HG03108 (cell line): Measurements from ENCODE around the gene ZBTB7C.

Experiments
- ATAC-seq: cut with Tn5 transposase; IDR thresholded peaks from one replicate; pipeline ENCODE4 v1.9.1; 2021; ENCODE audit warnings: moderate library complexity; ENCODE audit not compliant: unreplicated experiment

The ZBTB7C gene

GRCh38 chr18:48418539-48419276 lies 9.5 kb upstream of the ZBTB7C start:
- ATAC-seq: no peak

- no peak for ATAC-seq
Measured at GRCh38 chr18:48417985-48418384, 8.8 kb upstream of the ZBTB7C start.

- no peak for ATAC-seq
Measured at GRCh38 chr18:48413342-48413741, 4.2 kb upstream of the ZBTB7C start.

GRCh38 chr18:48412339-48412929 lies 3.3 kb upstream of the ZBTB7C start:
- ATAC-seq: no peak

DNA sequence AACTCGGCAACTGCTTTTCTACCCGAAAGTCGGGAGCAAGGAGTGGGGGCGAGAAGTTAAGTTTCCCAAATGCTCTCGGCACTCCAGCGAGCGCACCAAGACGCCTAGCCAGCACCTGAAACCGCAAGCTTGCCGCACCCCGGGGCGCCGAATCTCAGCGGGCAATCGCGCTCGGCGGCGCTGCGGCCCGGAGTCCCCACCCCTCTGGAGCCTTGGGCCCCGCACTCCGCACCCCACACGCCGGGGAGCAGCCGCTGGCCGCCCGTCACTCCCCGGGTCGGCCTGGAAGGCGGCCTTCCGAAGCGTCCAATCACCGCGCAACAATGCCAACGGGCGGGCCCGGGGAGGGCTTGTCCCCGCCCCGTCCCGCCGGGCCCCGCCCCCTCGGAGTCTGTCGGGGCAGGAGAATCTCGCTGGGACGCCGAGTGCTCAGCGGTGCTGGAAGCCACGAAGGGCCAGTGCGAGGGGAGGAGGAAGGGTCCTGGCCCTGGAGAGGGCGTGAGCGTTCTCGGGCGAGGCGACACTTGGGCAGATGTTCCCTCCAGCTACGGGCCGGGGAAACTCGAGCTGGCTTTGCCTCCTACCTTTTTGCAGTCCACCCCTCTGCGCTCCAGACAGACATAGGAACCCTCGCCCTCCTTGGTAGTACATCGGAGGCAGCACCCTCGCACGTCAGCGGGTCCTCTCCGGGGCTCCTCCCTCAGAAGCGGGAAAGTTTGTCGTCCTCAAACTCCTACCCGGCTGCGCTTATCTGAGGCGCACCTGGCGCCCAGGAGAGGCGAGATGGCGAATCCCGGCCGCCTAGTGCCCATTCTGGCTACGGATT lies 1.1 kb upstream of the ZBTB7C start:
- ATAC-seq: peak; percentile 90

GRCh38 chr18:48409591-48410094 lies 460 bp upstream of the ZBTB7C start:
- peak; percentile 15 for ATAC-seq

- no peak for ATAC-seq
Measured at GRCh38 chr18:48408111-48408726, 964 bp downstream of the ZBTB7C start.

DNA sequence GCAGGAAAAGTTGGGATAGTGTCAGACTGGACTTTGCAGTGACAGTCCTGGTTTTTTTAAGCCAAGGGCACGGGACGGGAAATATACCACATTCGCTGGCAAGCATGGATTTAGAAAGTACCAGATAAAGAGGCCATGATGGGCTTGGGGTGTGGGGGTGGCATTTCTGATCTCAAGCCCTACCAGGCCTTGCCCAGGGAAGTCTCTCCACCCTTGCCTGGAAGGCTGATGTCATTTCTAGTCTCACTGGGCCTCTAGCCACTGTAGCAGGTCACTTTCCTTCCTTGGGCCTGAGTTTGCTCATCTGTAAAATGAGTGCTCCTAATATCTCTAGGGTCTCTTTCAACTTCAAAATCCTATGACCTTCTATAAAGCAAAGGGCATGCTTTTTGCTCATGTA lies 1.8 kb downstream of the ZBTB7C start:
- no peak for ATAC-seq

DNA sequence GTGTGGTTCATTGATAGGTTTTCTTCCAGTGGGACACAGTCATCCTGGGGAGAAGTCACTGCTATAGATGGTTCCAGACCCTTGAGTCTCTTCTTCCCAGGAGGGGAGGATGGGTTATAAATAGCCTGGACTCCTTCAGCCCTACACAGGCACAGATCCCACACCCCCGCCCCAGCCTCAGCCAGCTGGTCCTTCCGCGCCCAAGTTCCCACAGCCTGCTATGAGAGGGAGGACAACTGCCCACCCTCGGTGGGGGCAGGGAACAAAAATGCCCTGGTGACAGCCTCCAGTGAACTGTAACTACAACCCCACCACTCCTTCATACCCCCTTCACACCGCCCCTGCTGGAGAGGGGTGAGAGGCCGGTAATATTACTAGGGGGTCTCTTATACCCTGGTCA lies 3.2 kb downstream of the ZBTB7C start:
- ATAC-seq: no peak

GRCh38 chr18:48404716-48405507 lies 4.3 kb downstream of the ZBTB7C start:
- no peak for ATAC-seq

DNA sequence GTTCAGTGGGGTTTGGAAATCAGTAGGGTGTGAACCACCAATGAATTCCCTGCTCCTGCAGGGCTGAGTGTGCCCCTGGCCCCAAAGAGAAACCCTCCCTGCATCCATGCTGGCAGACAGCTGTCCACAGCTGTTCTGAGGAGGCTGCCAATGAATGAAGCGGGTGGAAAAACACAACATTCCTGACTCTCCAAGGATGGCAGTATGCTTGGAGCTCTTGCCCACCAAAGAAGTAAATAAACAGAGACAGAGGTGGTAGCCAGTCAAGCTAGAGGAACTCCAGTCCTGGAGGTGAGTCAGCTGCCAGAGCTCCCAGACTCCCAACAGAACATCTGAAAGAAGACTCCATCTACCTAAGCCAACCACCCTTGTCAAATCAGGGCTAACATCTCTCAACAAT lies 6.2 kb downstream of the ZBTB7C start:
- no peak for ATAC-seq

DNA sequence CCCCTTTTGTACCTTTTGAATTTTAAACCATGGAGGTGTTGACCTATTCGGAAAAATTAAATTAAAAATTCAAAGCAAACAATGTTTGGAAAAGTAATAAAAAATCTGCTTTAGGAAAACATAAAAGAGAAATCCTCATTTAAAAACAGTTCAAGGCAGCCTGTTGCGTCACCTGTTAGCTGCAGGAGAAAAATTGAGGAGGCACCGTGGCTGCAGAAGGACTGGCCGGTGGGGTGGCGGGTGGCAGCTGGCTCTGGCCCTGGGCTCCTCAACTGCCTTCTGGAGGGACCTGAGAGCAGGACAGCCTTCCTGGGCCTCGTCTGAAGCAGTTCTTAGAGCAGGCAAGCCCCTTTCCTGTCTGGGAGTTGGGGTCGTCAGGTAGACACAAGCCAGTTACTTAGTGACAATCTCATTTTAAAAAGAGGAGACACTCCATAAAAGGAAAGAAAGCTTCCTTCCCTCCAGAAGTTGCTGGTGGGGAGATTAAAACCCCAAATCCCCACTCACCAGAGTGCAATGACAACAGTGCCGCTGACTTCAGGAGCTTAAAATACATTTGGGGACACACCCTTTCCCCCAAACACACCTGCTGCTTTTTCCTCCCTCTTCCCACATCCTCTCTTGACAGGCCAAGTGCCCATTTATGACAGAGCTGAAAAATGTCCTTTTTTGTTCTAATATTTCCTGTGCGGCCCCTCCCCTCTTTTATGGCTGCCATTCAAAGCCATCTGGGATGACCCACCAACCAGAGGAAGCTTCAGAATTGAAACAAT lies 9.7 kb downstream of the ZBTB7C start:
- no peak for ATAC-seq

DNA sequence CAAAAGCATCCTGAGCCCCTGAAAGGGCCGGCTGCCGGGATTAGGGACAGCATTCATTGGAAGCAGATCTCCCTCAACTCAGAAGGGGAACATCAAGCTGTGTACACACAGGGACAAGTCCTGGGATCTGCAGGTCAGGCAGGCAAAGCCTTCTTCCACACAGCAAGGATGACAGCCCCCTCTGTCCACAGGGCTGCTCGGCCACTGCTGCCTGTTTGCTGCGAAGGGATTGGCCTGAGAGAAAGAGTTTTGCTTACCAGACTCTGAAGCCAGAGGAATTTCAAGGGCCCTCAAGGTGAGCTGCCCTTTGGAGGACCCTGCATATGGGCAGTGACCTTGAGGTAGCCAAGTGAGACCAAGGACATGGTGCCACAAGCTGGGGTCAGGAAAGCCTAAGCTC lies 11.1 kb downstream of the ZBTB7C start:
- no peak for ATAC-seq

GRCh38 chr18:48397021-48397420 lies 12.2 kb downstream of the ZBTB7C start:
- ATAC-seq: no peak

- ATAC-seq: no peak
Measured at GRCh38 chr18:48396561-48396960, 12.6 kb downstream of the ZBTB7C start.

DNA sequence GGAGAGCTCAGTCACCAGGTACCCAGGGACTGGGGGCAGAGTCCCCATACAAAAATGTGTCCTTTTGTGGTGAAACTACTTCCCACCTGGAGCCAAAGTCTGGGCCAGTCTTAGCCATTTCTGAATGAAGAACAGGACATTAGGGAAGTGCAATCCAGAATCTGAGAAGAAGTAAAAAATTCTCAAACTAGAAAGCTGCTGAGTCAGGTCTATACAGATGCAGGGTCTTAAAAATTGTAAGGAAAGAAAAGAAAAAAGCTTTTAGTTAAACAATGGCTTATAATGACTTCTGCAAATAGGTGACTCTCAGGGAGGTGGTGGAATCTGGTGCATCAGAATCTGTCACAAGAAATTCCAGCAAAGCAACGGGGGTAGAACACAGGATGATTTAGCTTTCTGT lies 13.5 kb downstream of the ZBTB7C start:
- no peak for ATAC-seq

DNA sequence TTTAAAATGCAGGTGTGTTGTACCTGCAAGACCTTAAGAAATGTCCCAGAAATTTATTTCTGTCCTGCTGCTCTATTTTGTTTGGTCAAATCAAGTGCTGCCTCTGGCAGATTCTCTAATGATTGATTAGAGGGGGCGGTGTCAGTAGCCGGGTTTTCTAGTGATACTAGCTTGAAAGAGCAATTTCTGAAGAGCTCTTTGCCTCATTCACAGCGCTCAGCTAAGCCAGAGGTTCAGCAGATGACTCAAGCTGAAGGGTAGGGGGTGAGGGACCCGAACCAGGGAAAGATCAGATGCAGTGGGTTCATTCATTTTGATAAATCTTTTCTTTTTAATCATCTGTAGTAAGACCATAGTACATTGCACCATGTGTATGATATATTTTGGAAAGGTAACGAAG lies 15.0 kb downstream of the ZBTB7C start:
- ATAC-seq: no peak

GRCh38 chr18:48393776-48394175 lies 15.4 kb downstream of the ZBTB7C start:
- ATAC-seq: no peak

DNA sequence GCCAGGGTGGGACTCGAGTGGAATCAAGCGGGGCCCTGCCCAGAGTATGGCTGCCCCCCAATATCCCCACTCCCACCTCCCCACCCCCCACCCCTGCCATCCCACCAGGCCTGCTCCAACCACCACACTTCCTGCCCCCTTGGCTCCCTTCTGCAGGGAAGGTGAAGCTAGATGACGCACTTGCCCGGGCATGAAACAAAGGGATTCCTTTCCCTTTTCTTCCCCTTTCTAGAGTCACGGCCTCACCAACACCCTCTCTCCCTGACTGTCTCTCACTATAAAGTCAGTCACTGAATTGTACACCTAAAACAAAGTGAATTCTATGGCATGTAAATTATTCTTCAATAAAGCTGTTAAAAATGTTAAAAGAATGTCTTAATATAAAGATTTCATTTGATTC lies 16.0 kb downstream of the ZBTB7C start:
- no peak for ATAC-seq

DNA sequence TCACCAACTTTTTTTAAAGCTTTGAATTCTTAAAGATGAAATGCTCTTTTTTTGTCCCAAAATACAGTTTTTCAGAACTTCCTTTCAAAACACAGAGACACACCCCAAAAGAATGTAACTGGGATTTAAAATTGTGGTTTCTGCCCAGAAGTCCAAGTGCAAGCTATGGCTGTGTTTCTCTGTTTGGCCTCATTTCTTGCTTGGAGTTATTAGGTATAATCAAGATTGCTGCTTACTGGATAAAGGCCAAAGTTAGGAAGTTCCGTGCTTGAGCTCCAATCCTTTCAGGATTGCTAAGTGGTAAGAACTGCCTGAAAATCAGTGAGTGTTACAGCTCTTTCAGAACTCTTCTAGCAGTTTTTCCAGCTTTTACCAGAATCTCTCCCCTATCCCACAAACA lies 16.9 kb downstream of the ZBTB7C start:
- no peak for ATAC-seq
